Left lung (tissue), 10 donors: ENCODE measurements around the gene HSDL2. TPM values are rescaled to one million over a fixed set of nuclear protein-coding genes. Genes with fewer than 3 reads are reported as not detected.

Experiments
- ATAC-seq: fragments of 200-7000 bp; cut with Tn5 transposase; one replicate; pipeline ENCODE4 v1.9.1; 2020; ENCODE audit warnings: moderate library complexity
- DNase-seq, 4 donors: peaks; one replicate each; pipeline ENCODE4 v3.0.0-alpha.2; 2013 to 2020
- H3K27ac ChIP-seq, 2 donors: fragments of 200-600 bp; sonication (generic) in 1 of 2; one replicate each; pipeline versions ENCODE4 v1.5.0 to v1.8.0; 2020 to 2021
- H3K27me3 ChIP-seq, 2 donors: fragments of 200-600 bp; sonication (generic) in 1 of 2; one replicate each; pipeline versions ENCODE4 v1.5.0 to v1.8.0; 2020 to 2021
- H3K36me3 ChIP-seq, 2 donors: fragments of 200-600 bp; sonication (generic) in 1 of 2; one replicate each; pipeline versions ENCODE4 v1.5.0 to v1.8.0; 2020 to 2021
- H3K4me1 ChIP-seq, 2 donors: fragments of 200-600 bp; one replicate each; pipeline ENCODE4 v1.8.0; 2021
- H3K4me3 ChIP-seq, 2 donors: fragments of 200-600 bp; sonication (generic) in 1 of 2; one replicate each; pipeline versions ENCODE4 v1.5.0 to v1.8.0; 2020 to 2021; ENCODE audit warnings: mild to moderate bottlenecking in 1 of 2
- H3K9me3 ChIP-seq, 2 donors: fragments of 200-600 bp; sonication (generic) in 1 of 2; one replicate each; pipeline versions ENCODE4 v1.5.0 to v1.8.0; 2020 to 2021
- CTCF ChIP-seq, 2 donors: fragments of 200-600 bp; sonication (generic) in 1 of 2; IDR thresholded peaks; one replicate each; pipeline versions ENCODE4 v1.5.0 to v1.8.0; 2021; ENCODE audit warnings: antibody characterized with exemption in 2 of 2
- intact Hi-C, 2 donors: fragments of 100-400 bp; cut with DNase I; formaldehyde crosslinking; loops; one replicate each; pipeline versions ENCODE4 v1.11.2 to v1.14.2; 2022
- polyA plus RNA-seq, 6 donors: library from polyadenylated mRNA; unstranded; fragments of 120-200 nt; gene quantifications; one replicate each; pipeline ENCODE4 v1.2.1, GENCODE V29; 2013; ENCODE audit not compliant: insufficient read length in 6 of 6
- total RNA-seq, 2 donors: library from RNA; stranded (reverse); fragmentation: NEBNext Ultra II Directional; extraction: Animal tissue kit (Norgen Biotek cat#: 25700); gene quantifications; one replicate each; pipeline ENCODE4 v1.2.1, GENCODE V29; 2021
- donor health status: DM: no; HTN: yes; CAD: no.
- donor health status: DM: no; HTN: no; CAD: no.

HSDL2 gene
- total and polyA plus RNA-seq, 8 donors = 40.3 to 77.9 (median 64.2) TPM

GRCh38 chr9:112401175-112401815, 21.4 kb downstream of the HSDL2 start:
- Histone ChIP-seq H3K27me3 (no peaks in the 10 kb centered on the region), H3K27ac (no peak overlapping the region), H3K4me3 (no peak overlapping the region), H3K36me3 (peaks cover 0 to 5% of the 10 kb centered on the region in 2 donors), H3K9me3 (peaks cover 0 to 6% of the 10 kb centered on the region in 2 donors), H3K4me1 (peaks cover 0 to 5% of the 10 kb centered on the region in 2 donors)
- no peak for TF ChIP-seq CTCF (IDR thresholded peaks at IDR 0.05)
- ATAC-seq = peak; percentile 80
- DNase-seq = no peak
- intact Hi-C loops = no loop called here

DNA sequence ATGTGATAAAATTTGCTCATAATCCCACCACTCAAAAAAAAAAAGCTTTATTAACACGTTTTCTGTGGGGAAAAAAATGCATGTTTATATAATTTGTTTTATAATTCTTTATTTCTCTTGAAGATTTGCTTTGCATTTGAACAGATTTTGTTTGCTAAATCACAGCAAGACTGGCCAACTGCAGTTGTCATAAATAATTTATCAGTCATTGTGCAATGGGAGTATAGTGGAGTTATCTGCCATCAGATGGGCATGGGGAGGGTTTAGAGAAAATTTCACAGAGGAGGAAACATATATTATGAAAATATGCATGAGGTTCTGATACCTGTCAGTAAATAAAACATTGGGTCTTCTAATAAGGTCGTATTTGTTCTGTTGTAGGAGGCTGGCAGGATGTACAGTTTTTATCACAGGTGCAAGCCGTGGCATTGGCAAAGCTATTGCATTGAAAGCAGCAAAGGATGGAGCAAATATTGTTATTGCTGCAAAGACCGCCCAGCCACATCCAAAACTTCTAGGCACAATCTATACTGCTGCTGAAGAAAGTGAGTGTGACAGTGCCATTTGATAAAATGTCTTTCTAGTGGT, 23.8 kb downstream of the HSDL2 start:
- no peaks in the 10 kb centered on the region for H3K27me3 ChIP-seq
- H3K36me3 ChIP-seq = peaks cover 0 to 17% of the 10 kb centered on the region in 2 donors
- ATAC-seq (no peak), DNase-seq (no peak)
- intact Hi-C loops = no loop called here
- no peak overlapping the region for H3K4me3 ChIP-seq
- H3K27ac ChIP-seq = peak overlapping the region; percentile 4 to 30
- peaks cover 0 to 5% of the 10 kb centered on the region in 2 donors for H3K4me1 ChIP-seq
- peaks cover 0 to 2% of the 10 kb centered on the region in 2 donors for H3K9me3 ChIP-seq
- TF ChIP-seq CTCF (IDR thresholded peaks at IDR 0.05) = no peak

GRCh38 chr9:112404508-112404932, 24.6 kb downstream of the HSDL2 start:
- DNase-seq (peak in 3 of 4 donors; percentile 36 to 59 (median 39)), ATAC-seq (peak; percentile 79)
- Histone ChIP-seq H3K4me3 (no peak overlapping the region), H3K36me3 (peaks cover 0 to 25% of the 10 kb centered on the region in 2 donors), H3K9me3 (no peaks in the 10 kb centered on the region), H3K27ac (peak overlapping the region; percentile 4 to 69), H3K27me3 (no peaks in the 10 kb centered on the region), H3K4me1 (peaks cover 5 to 7% of the 10 kb centered on the region in 2 donors)
- intact Hi-C loops = no loop called here
- no peak for TF ChIP-seq CTCF (IDR thresholded peaks at IDR 0.05)

GRCh38 chr9:112408275-112408674, 28.4 kb downstream of the HSDL2 start:
- Histone ChIP-seq H3K4me3 (no peak overlapping the region), H3K9me3 (no peaks in the 10 kb centered on the region), H3K4me1 (peaks cover 10 to 16% of the 10 kb centered on the region in 2 donors), H3K27me3 (no peaks in the 10 kb centered on the region), H3K27ac (peak overlapping the region in 1 of 2 donors; percentile 78), H3K36me3 (peaks cover 0 to 30% of the 10 kb centered on the region in 2 donors)
- TF ChIP-seq CTCF (IDR thresholded peaks at IDR 0.05) = no peak
- no peak for ATAC-seq
- intact Hi-C loops = no loop called here
- no peak for DNase-seq

DNA sequence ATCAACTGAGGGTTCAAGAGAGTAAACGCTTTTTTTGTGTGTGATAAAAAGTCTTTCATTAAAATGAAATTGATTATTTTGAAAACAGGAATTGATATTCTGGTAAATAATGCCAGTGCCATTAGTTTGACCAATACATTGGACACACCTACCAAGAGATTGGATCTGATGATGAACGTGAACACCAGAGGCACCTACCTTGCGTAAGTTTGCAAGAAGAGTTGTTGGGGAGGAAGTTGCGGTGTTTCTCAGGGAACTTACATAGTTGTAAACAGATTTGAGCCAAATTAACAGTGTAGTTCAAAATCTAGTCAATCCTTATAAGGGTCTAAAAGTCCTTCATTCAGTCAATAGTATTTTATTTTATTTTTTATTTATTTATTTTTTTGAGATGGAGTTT, 28.9 kb downstream of the HSDL2 start:
- DNase-seq = no peak
- peaks cover 10 to 16% of the 10 kb centered on the region in 2 donors for H3K4me1 ChIP-seq
- H3K9me3 ChIP-seq = no peaks in the 10 kb centered on the region
- intact Hi-C loops = no loop called here
- no peak for TF ChIP-seq CTCF (IDR thresholded peaks at IDR 0.05)
- H3K36me3 ChIP-seq = peaks cover 0 to 30% of the 10 kb centered on the region in 2 donors
- peak overlapping the region in 1 of 2 donors; percentile 78 for H3K27ac ChIP-seq
- no peak for ATAC-seq
- H3K4me3 ChIP-seq = no peak overlapping the region
- H3K27me3 ChIP-seq = no peaks in the 10 kb centered on the region
